Measurements from ENCODE around the gene ABCA9. TPM values are rescaled to one million over a fixed set of nuclear protein-coding genes. Genes with fewer than 3 reads are reported as not detected.
A peak's percentile ranks its signal among the peaks of the same experiment; 100 is the strongest.

The ABCA9 gene
- total and polyA plus RNA-seq, 9 of the 15 experiments (the other 6 are each of a cell fraction or from before 2014, with no cell fraction given) = 0.04 TPM; not detected in 8

DNA sequence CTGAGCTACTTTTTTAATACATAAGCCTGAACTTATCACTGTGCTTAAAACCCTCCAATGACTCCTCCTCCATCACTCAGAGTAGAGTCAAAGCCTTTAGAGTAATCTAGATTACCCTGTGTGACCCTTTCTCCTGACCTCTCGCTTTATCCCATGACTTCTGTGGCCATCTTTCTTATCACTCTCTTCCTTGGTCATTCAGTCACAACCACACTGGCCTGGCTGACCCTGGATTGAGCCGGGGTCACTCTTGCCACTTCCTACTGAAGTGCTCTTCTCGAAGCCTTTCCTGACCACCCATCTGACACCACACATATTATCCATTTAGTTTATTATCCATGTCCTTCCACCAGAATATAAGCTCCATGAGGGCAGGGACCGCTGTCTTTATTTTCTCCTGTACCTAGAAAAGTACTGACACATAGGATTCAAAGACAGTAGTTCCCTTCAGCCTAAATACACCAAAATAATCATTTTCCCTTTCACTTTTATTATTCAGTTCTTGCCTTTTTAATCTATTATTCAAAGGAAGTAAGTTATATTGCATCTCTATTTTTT is 28.0 kb upstream of the ABCA9 start (continued):
- TF ChIP-seq MTF1 (CRISPR knock-in tag; IDR thresholded peaks at IDR 0.05; ENCODE audit: borderline replicate concordance) = no peak
- TF ChIP-seq, protein P1, sequence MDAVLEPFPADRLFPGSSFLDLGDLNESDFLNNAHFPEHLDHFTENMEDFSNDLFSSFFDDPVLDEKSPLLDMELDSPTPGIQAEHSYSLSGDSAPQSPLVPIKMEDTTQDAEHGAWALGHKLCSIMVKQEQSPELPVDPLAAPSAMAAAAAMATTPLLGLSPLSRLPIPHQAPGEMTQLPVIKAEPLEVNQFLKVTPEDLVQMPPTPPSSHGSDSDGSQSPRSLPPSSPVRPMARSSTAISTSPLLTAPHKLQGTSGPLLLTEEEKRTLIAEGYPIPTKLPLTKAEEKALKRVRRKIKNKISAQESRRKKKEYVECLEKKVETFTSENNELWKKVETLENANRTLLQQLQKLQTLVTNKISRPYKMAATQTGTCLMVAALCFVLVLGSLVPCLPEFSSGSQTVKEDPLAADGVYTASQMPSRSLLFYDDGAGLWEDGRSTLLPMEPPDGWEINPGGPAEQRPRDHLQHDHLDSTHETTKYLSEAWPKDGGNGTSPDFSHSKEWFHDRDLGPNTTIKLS (IDR thresholded peaks at IDR 0.05; ENCODE audit: borderline replicate concordance, low read depth) = no peak
- TF ChIP-seq TAL1 (IDR thresholded peaks at IDR 0.05) = peak; percentile 67
- TF ChIP-seq MCM2 (IDR thresholded peaks at IDR 0.05; ENCODE audit: low read depth) = no peak
- TF ChIP-seq FOXJ3 (CRISPR knock-in tag; IDR thresholded peaks at IDR 0.05) = no peak
- TF ChIP-seq DMBX1 (CRISPR knock-in tag; IDR thresholded peaks at IDR 0.05; ENCODE audit: borderline replicate concordance) = no peak
- no peak for TF ChIP-seq NR2F6 (CRISPR knock-in tag; IDR thresholded peaks at IDR 0.05)
- TF ChIP-seq, protein P2, sequence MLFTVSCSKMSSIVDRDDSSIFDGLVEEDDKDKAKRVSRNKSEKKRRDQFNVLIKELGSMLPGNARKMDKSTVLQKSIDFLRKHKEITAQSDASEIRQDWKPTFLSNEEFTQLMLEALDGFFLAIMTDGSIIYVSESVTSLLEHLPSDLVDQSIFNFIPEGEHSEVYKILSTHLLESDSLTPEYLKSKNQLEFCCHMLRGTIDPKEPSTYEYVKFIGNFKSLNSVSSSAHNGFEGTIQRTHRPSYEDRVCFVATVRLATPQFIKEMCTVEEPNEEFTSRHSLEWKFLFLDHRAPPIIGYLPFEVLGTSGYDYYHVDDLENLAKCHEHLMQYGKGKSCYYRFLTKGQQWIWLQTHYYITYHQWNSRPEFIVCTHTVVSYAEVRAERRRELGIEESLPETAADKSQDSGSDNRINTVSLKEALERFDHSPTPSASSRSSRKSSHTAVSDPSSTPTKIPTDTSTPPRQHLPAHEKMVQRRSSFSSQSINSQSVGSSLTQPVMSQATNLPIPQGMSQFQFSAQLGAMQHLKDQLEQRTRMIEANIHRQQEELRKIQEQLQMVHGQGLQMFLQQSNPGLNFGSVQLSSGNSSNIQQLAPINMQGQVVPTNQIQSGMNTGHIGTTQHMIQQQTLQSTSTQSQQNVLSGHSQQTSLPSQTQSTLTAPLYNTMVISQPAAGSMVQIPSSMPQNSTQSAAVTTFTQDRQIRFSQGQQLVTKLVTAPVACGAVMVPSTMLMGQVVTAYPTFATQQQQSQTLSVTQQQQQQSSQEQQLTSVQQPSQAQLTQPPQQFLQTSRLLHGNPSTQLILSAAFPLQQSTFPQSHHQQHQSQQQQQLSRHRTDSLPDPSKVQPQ (CRISPR knock-in tag; IDR thresholded peaks at IDR 0.05; ENCODE audit: borderline replicate concordance) = no peak
- peak; percentile 80 for TF ChIP-seq TCF3 (CRISPR knock-in tag; IDR thresholded peaks at IDR 0.05)
- TF ChIP-seq ZNF778 (CRISPR knock-in tag; IDR thresholded peaks at IDR 0.05) = no peak
- no peak for TF ChIP-seq NR2C1 (IDR thresholded peaks at IDR 0.05)
- peak; percentile 68 for TF ChIP-seq NR2C1 (tag; IDR thresholded peaks at IDR 0.05)
- no peak for TF ChIP-seq TCFL5 (CRISPR knock-in tag; conservative IDR thresholded peaks at IDR 0.05)
- TF ChIP-seq CBFA2T2 (conservative IDR thresholded peaks at IDR 0.05) = peak; percentile 80
- peak in 1 of 2 experiments; percentile 79; a peak in 1 of 3 replicates for TF ChIP-seq CBX3 (IDR thresholded peaks at IDR 0.05; ENCODE audit: borderline replicate concordance in 1 of 2, low read length in 2 of 2)
- TF ChIP-seq CBFA2T3 (IDR thresholded peaks at IDR 0.05) = peak; percentile 89
- peak; percentile 24; the same call in 1 of the 2 replicates for TF ChIP-seq SOX6 (IDR thresholded peaks at IDR 0.05)
